Stimulated activated CD8-positive, alpha-beta memory T cell treated with anti-CD3 and anti-CD28 coated beads, Interleukin-4, amount 100 ng/mL, for 1 hour (primary cell): ENCODE data around the gene GCNT2.
"Not testable (repeated sequence)": the region's sequence is repeated elsewhere in the genome, so short reads cannot be mapped to it uniquely, and the experiment has no call there.

Source experiments
- DNase-seq, 2 donors: peaks; one replicate each; pipeline ENCODE4 v3.0.0-alpha.2; 2020; ENCODE audit warnings: low read depth in 2 of 2, low spot score in 1 of 2

Gene GCNT2

DNA sequence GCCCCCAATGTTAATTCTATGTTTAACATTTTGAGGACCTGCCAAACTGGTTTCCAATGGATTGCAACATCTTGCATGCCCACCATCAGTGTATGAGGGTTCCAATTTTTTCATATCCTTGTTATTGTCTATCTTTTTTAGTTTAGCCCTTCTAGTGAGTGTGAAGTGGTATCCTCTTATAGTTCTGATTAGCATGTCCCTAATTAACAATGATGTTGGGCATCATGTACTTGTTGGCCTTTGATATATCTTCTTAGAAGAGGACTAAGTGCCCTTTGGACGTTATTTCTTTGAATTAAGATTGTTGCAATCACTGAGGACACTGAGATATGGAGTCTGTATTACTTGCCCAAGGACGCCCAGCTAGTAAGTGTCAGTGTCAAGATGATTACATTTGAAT is 22.3 kb downstream of the GCNT2 start:
- no peak for DNase-seq

DNA sequence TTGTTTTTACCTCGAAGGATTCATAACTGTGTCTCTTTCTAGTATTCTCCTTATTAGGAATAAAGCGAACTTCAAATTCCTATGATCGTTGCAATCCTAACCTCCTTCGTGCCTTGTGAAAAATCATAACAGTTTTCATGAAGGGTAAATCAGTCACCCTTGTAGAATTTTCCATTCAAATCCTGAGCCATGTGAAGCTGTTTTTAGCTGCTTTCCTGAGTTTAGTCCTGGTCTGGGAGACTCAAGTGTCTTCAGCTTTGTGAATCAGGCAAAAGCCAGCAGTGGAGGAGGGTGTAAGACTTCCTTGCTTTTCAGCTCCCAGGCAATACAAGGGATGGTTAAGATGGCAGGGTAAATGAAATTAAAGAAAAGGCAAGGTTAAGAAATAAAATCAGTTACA is 24.3 kb downstream of the GCNT2 start:
- DNase-seq: no peak

- DNase-seq: no peak
Observed at GRCh38 chr6:10547809-10548208, 26.7 kb downstream of the GCNT2 start.

GRCh38 chr6:10550764-10551163 is 29.6 kb downstream of the GCNT2 start:
- no peak for DNase-seq

DNA sequence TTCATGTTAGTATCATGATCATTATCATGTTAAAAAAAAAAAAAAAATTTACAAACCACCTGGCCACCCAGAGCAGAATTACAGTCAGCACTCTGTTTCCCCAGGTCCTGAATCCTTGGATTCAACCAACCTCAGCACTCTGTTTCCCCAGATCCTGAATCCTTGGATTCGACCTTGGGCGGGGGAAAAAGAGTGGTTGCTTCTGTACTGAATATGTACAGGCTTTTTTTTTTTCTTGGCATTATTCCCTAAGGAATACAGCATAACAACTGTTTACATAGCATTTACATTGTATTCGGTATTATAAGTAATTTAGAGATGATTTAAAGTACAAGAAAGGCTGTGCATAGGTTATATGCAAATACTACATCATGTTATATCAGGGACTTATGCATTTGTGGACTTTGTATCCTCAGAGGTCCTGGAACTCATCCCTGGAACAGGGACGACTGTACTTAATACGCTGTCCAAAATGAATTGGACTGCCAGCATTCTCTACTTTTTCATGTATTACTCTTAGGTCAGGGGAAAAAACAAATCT is 31.2 kb downstream of the GCNT2 start:
- DNase-seq: no peak

DNA sequence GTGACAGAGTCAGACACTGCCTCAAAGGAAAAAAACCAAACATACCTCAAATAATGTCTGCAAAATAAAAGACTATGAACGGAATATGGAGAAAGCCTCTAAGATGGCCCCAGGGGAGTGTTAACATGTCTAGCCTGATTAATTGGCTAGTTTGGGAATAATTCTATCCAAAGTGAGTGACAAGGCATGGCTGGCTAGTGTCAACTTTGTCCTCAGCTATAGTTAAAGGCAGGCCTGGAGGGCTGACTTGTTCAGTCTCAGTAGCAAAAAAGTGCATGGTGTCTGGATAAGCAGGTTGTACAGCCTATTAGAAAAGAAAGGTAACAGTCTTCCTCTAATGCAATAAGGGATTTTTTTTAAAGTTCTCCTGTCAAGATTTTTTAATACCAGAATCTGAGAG is 32.7 kb downstream of the GCNT2 start:
- DNase-seq: no peak

- DNase-seq: no peak
Observed at GRCh38 chr6:10554826-10555225, 33.7 kb downstream of the GCNT2 start.

- no peak for DNase-seq
Observed at GRCh38 chr6:10555625-10556309, 34.6 kb downstream of the GCNT2 start.

DNA sequence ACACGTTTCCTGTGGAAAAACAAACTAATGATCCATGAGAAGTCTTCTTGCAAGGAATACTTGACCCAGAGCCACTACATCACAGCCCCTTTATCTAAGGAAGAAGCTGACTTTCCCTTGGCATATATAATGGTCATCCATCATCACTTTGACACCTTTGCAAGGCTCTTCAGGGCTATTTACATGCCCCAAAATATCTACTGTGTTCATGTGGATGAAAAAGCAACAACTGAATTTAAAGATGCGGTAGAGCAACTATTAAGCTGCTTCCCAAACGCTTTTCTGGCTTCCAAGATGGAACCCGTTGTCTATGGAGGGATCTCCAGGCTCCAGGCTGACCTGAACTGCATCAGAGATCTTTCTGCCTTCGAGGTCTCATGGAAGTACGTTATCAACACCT is 35.4 kb downstream of the GCNT2 start:
- DNase-seq: no peak

DNA sequence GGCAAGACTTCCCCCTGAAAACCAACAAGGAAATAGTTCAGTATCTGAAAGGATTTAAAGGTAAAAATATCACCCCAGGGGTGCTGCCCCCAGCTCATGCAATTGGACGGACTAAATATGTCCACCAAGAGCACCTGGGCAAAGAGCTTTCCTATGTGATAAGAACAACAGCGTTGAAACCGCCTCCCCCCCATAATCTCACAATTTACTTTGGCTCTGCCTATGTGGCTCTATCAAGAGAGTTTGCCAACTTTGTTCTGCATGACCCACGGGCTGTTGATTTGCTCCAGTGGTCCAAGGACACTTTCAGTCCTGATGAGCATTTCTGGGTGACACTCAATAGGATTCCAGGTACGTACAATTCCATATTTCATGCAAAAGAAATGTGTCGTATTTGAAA is 35.8 kb downstream of the GCNT2 start:
- no peak for DNase-seq

GRCh38 chr6:10557913-10558312 is 36.8 kb downstream of the GCNT2 start:
- no peak for DNase-seq

DNA sequence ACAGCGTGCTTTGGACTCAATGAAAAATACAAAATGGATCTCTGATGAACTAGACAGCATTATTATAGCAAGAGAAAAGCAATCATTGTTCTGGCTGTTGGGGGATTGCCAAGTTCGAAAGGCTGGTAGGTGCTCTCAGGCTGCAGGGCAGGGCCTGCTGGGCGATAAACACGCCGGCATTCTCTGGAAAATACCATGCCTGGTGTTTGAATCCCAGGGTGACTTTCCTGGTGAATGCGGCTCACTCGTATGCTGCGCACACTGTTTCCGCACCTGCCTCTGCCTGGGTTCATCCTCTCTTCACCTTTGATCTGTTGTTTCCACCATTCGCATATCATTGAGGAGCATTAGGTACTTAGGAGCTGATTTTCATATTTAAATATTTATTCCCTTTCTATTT is 37.4 kb downstream of the GCNT2 start:
- no peak for DNase-seq

GRCh38 chr6:10559522-10560152 is 38.5 kb downstream of the GCNT2 start:
- no peak for DNase-seq

GRCh38 chr6:10561611-10562199 is 40.6 kb downstream of the GCNT2 start:
- DNase-seq: no peak

DNA sequence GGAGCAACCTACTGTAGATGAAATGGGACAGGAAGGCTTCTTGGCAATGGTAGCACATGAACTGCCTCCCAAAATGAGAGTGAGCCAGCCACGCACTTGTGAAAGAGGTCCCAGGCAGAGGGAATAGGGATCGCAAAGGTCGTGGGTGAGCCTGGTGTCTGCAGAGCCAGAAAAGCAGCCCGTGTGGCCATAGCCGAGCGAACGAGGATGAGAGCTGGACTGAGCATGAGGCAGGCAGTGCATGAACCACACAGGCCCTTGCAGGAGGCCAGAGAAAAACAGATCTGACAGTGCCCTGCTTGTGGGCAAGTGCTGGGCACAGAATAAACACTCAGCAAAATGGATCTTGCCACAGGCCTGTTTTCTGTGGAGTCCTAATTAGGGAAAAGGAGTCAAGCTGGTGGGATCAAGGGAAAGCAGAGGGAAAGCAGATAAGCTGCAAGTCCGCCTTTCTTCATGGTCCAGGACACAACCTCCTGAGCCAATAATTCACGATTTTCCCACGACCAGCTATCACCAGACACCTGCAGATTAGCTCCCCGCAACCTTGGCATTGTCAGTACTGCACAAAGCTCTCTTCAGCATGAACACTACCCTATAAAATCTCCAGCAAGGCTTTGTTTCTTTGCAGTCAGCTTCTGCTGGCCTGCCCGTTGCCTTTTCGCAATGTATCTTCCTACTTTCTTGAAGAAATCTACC is 44.0 kb downstream of the GCNT2 start:
- no peak for DNase-seq

DNA sequence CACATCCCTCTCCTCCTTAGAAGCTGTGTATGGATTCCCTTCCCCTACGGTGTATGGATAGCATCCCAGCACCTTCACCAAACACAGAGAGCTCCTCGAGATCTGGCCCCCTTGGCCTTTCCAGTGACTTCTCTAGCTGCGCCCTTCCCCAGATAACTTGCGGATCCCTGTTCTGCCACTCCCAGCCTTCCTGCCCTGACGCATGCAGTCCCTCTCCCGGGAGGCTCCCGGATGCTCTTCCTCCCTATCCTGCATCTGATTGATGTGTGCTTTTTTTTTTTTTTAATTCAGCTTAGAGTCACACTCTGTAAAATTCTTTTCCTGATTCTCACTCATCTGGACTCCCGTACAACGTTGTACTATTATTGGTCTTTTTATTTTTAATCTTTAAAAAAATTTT is 44.8 kb downstream of the GCNT2 start:
- no peak for DNase-seq

- DNase-seq: no peak
Observed at GRCh38 chr6:10567256-10568026, 46.3 kb downstream of the GCNT2 start.

GRCh38 chr6:10569392-10570127 is 48.4 kb downstream of the GCNT2 start:
- no peak for DNase-seq

- DNase-seq: not testable (repeated sequence)
Observed at GRCh38 chr6:10575519-10575918, 54.4 kb downstream of the GCNT2 start.

DNA sequence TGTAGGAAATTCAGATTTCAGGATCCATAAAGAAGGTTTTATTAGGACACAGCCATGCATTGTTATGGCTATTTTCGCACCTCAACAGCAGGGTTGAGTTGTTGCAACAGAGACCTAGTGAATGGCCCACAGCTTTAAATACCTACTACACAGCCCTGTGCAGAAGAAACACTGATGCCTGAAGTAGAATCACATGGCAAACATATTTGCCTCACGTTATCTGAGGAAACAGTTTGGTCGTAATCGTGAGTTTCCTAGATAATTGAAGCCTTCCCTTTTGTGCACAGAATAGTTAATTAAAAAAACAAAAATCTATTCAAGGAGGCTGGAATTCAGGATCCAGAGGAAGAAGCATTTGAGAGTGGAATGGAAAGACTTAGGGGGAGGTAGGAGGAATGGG is 55.1 kb downstream of the GCNT2 start:
- DNase-seq: no peak
